HG02973 (cell line): Measurements from ENCODE around the gene VWA7.
A peak's percentile ranks its signal among the peaks of the same experiment; 100 is the strongest.

Source experiments
- ATAC-seq: cut with Tn5 transposase; IDR thresholded peaks from one replicate; pipeline ENCODE4 v1.9.1; 2021; ENCODE audit warnings: moderate library complexity; ENCODE audit not compliant: unreplicated experiment

Gene VWA7

GRCh38 chr6:31758281-31758680 lies 18.8 kb downstream of the VWA7 start:
- no peak for ATAC-seq

- no peak for ATAC-seq
Observed at GRCh38 chr6:31752739-31753319, 24.3 kb downstream of the VWA7 start.

GRCh38 chr6:31750411-31751022 lies 26.6 kb downstream of the VWA7 start:
- ATAC-seq, result no peak

GRCh38 chr6:31749301-31750036 lies 27.7 kb downstream of the VWA7 start:
- no peak for ATAC-seq

- ATAC-seq, result no peak
Observed at GRCh38 chr6:31744422-31744821, 32.7 kb downstream of the VWA7 start.

- ATAC-seq, result no peak
Observed at GRCh38 chr6:31742894-31743293, 34.2 kb downstream of the VWA7 start.

- no peak for ATAC-seq
Observed at GRCh38 chr6:31741815-31742214, 35.3 kb downstream of the VWA7 start.

GRCh38 chr6:31740397-31741223 lies 36.5 kb downstream of the VWA7 start:
- ATAC-seq, result no peak

- ATAC-seq, result peak; percentile 57
Observed at GRCh38 chr6:31739639-31740396, 37.3 kb downstream of the VWA7 start, which contains the start of gene MSH5. Gene MSH5, plus strand, starts transcription at chr6:31740005. Its CDS starts 462 bp downstream, at chr6:31740467.

- no peak for ATAC-seq
Observed at GRCh38 chr6:31737991-31738979, 38.8 kb downstream of the VWA7 start.

GRCh38 chr6:31737315-31737990 lies 39.7 kb downstream of the VWA7 start:
- ATAC-seq, result no peak

- no peak for ATAC-seq
Observed at GRCh38 chr6:31736768-31737314, 40.3 kb downstream of the VWA7 start.

- ATAC-seq, result no peak
Observed at GRCh38 chr6:31736021-31736767, 40.9 kb downstream of the VWA7 start, which contains the start of gene CLIC1. Gene CLIC1, minus strand, starts transcription at chr6:31736530. Its CDS starts 230 bp downstream, at chr6:31736300.

- no peak for ATAC-seq
Observed at GRCh38 chr6:31734821-31735406, 42.2 kb downstream of the VWA7 start.

GRCh38 chr6:31734247-31734820 lies 42.8 kb downstream of the VWA7 start:
- no peak for ATAC-seq

GRCh38 chr6:31733734-31734133 lies 43.4 kb downstream of the VWA7 start:
- no peak for ATAC-seq

- no peak for ATAC-seq
Observed at GRCh38 chr6:31732029-31732428, 45.1 kb downstream of the VWA7 start.
